GM21515 (cell line): ENCODE data around the gene FUNDC2.
"Not testable (repeated sequence)": the region's sequence is repeated elsewhere in the genome, so short reads cannot be mapped to it uniquely, and the experiment has no call there.

ENCODE experiments used
- ATAC-seq: cut with Tn5 transposase; IDR thresholded peaks from one replicate; pipeline ENCODE4 v1.9.1; 2021; ENCODE audit not compliant: unreplicated experiment

FUNDC2 gene

GRCh38 chrX:155026727-155027508 is at the start of gene FUNDC2:
TSS of gene FUNDC2 (plus strand) at chrX:155026844. CDS start at chrX:155026939, 95 bp downstream.
- peak; percentile 90 for ATAC-seq

DNA sequence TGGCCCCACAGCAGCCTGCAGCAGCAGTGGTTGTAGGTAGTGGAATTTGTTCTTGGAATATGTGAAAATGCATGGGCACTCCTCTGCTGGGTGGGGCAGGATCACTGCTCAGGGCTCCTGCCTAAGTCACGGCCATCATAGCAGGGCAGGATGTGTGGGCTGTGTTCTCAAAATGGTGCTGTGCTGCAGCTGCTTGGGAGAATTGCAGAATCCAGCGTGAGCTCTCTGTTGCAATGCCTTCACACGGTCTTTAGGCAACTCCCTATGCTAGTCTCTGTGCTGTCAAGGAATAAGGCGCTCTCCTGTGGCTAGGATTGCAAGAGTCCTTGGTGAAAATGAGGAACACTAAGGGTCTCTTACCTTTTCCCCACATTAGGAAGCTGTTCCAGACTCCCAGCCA is 47.0 kb upstream of the FUNDC2 start:
- ATAC-seq = no peak

DNA sequence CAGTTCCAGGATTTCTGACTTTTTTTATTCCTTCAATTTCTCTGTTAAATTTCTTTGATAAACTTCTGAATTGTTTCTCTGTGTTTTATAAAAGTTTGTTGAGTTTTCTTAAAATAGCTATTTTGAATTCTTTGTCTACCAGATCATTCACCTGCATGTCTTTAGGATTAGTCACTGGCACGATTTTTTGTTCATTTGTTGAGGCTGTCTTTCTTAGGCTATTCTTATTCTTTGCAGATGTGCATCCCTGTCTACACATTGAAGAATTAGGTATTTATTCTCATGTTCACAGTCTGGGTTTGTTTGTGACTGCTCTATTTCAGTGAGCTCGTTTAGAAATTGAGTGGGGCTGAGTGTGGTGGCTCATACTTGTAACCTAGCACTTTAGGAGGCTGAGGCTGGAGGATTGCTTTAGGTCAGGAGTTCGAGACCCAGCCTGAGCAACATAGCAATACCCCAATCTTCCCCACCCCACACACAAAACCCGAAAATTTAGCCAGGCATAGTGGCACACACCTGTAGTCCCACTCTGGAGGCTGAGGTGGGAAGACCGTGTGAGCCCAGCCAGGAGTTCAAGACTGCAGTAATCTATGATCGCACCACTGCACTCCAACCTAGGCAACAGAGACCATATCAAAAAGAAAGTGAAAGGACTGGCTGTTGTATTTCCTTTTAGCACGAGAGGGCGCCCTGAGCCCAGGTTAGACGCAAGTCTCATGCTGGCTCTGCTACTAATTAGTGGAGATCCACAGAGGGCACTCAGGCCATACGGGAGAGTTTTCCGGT is 46.1 kb upstream of the FUNDC2 start:
- ATAC-seq = peak; percentile 96

- no peak for ATAC-seq
These were observed 45.6 kb upstream of the FUNDC2 start for GRCh38 chrX:154981116-154981411.

- no peak for ATAC-seq
These were observed 39.6 kb upstream of the FUNDC2 start for GRCh38 chrX:154986826-154987575.

DNA sequence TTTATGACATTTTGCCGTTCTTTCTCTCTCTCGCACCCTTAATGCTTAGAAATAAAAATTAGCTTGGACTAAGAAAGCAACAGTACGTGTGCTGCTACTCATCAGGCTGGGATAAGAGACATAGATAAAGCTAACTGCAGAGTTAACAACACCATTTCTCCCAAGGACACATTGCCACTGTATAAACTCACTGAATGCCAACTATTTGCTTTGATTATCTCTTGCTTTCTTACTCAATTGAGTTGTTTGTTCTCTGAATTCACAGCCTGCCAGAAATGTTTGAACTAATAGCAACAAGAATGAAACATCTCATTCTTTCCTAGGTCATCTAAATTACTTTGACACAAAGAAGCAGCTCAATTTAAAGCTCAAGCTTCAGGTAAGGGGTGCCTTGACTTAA is 38.7 kb upstream of the FUNDC2 start:
- no peak for ATAC-seq

DNA sequence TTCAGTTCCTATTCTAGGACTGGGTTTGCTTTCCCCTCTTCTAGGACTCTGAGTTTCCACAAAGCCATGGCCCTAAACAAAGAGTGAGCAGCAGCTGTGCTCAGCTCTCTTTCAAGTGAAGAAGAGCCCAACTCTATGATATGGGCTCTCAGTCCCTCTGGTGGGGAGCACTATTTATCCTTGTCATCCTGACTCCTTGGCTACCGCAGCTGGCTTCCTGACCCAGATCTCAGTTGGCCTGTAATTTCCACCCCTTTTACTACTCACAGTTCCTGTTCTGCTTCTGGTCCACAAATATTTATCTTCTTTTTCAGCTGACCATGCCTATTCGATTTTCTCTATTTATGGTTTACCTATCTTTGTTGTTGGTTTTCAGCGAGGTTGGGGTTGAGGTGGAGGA is 37.9 kb upstream of the FUNDC2 start:
- no peak for ATAC-seq

DNA sequence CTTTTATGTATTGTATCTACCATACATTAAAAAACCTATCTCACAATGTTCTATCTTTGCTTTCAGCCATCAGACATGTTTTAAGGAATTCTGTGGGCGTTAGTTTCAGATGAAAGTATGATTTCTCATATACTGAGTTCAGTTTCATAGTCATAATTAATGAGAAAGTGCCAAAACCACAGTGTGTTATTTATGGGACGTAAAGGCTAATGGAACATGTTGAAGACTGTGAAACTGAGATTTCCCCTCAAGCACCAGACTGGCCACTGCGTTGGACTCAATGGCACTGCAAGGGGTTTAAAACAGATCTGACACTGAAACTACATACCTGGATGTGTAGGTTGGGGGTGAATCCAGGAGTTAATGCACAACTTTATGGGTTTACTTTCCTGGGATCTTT is 36.1 kb upstream of the FUNDC2 start:
- peak; percentile 77 for ATAC-seq

GRCh38 chrX:154991039-154991438 is 35.6 kb upstream of the FUNDC2 start:
- ATAC-seq = peak; percentile 31

GRCh38 chrX:154991476-154991875 is 35.2 kb upstream of the FUNDC2 start:
- no peak for ATAC-seq

GRCh38 chrX:154998204-154998880 is 28.3 kb upstream of the FUNDC2 start:
- ATAC-seq = no peak

DNA sequence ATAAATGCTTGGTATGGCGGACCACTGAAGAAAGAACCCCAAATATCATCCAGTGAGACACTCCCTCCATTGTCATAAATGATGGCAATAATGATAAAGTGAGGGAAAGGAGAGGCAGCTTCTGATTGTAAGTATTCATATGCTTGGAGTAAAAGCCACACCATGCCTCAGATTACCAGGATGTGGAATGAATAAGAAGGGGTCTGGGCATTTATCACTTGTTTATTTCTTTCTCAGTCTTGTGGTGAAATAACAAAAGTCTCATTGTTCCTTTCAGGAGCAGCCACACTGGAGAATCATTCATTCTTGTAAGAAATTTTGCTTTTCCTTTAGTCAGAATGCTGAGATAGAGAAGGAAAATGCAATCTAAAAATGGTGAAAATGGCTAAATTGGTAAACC is 25.8 kb upstream of the FUNDC2 start:
- ATAC-seq = no peak

DNA sequence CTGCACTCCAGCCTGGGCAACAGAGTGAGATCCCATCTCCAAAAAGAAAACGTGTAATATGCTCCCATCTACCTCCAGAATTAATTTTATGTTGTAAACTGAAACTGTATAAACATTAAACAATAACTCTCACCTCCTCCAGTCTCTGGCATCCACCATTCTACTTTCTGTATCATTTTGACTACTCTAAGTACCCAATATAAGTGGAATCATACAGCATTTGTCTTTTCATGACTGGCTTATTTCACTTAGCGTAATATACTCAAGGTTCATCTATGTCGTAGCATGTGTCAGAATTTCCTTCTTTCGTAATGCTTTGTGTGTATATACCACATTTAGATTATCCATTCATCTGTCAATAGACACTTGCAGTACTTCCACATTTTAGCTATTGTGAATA is 24.8 kb upstream of the FUNDC2 start:
- ATAC-seq = no peak

- no peak for ATAC-seq
These were observed 21.5 kb upstream of the FUNDC2 start for GRCh38 chrX:155005190-155005589.

GRCh38 chrX:155006379-155006778 is 20.3 kb upstream of the FUNDC2 start:
- not testable (repeated sequence) for ATAC-seq

- not testable (repeated sequence) for ATAC-seq
These were observed 19.6 kb upstream of the FUNDC2 start for GRCh38 chrX:155006913-155007671.

GRCh38 chrX:155008578-155008977 is 18.1 kb upstream of the FUNDC2 start:
- ATAC-seq = not testable (repeated sequence)

- no peak for ATAC-seq
These were observed 16.6 kb upstream of the FUNDC2 start for GRCh38 chrX:155009994-155010472.

DNA sequence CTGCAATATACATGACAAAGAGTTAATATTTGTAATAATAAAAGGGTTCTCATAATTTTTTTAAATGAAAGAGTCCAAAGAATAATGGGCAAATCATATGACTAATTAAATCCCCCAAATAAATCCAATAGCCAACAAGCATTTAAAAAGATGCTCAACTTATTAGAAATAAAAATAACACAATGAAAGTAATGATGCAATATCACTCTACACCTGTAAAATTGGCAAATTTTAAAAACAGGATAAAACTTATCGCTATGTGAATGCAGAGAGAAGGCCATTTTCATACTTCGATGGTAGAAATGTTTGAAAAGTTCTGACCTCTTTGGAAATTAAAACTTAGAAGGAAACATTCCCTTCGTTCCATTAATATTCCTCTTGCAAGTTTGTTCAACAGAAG is 6.1 kb upstream of the FUNDC2 start:
- no peak for ATAC-seq

GRCh38 chrX:155022585-155022984 is 4.1 kb upstream of the FUNDC2 start, which contains the start of gene F8:
TSS of gene F8 (minus strand) at chrX:155022723. CDS start at chrX:155022552, 171 bp downstream.
- ATAC-seq = no peak
